ENCODE data around the gene MAPKAP1. TPM values are rescaled to one million over a fixed set of nuclear protein-coding genes. Genes with fewer than 3 reads are reported as not detected.
A peak's percentile ranks its signal among the peaks of the same experiment; 100 is the strongest.

MAPKAP1 gene
- total RNA-seq, 4 donors from 2014 or later = 76.5 to 141 (median 87.5) TPM

DNA sequence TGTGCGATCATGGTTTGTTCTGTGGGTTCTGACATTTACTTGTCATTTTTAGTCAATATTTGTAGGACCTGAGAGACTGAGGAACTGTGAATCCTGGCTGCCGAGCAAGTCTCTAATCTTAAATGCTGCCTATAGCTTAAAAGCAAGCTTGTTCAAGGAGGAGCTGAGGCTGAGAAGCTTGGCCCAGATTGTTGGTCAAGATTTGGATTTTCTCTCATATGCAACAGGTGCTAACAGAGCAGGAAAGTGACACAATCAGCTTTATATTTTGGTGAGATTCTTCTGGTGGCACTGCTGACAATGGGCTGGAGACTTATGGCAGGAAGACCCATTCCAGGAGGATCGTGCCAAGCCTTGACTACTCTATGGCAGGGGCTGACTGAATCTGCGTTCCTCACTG is 192.5 kb downstream of the MAPKAP1 start:
- WGBS, 2 donors (ENCODE audit: low coverage in 1 of 2) = 87 to 89% methylated on average over 2 to 3 of the region's 4 CpGs
- H3K4me3 ChIP-seq = no peak overlapping the region
- no peak for TF ChIP-seq EP300 (IDR thresholded peaks at IDR 0.05)
- no peak for TF ChIP-seq POLR2AphosphoS5 (IDR thresholded peaks at IDR 0.05)
- no peak for TF ChIP-seq POLR2A (IDR thresholded peaks at IDR 0.05)
- TF ChIP-seq, protein P1, sequence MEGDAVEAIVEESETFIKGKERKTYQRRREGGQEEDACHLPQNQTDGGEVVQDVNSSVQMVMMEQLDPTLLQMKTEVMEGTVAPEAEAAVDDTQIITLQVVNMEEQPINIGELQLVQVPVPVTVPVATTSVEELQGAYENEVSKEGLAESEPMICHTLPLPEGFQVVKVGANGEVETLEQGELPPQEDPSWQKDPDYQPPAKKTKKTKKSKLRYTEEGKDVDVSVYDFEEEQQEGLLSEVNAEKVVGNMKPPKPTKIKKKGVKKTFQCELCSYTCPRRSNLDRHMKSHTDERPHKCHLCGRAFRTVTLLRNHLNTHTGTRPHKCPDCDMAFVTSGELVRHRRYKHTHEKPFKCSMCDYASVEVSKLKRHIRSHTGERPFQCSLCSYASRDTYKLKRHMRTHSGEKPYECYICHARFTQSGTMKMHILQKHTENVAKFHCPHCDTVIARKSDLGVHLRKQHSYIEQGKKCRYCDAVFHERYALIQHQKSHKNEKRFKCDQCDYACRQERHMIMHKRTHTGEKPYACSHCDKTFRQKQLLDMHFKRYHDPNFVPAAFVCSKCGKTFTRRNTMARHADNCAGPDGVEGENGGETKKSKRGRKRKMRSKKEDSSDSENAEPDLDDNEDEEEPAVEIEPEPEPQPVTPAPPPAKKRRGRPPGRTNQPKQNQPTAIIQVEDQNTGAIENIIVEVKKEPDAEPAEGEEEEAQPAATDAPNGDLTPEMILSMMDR (IDR thresholded peaks at IDR 0.05) = no peak
- no peak overlapping the region for H3K27ac ChIP-seq
- no peak for ATAC-seq
- peaks cover 3 to 67% (median 4%) of the 10 kb centered on the region in 3 donors for H3K4me1 ChIP-seq
- H3K27me3 ChIP-seq = no peaks in the 10 kb centered on the region
- no peaks in the 10 kb centered on the region for H3K9me3 ChIP-seq
- H3K36me3 ChIP-seq = no peaks in the 10 kb centered on the region

DNA sequence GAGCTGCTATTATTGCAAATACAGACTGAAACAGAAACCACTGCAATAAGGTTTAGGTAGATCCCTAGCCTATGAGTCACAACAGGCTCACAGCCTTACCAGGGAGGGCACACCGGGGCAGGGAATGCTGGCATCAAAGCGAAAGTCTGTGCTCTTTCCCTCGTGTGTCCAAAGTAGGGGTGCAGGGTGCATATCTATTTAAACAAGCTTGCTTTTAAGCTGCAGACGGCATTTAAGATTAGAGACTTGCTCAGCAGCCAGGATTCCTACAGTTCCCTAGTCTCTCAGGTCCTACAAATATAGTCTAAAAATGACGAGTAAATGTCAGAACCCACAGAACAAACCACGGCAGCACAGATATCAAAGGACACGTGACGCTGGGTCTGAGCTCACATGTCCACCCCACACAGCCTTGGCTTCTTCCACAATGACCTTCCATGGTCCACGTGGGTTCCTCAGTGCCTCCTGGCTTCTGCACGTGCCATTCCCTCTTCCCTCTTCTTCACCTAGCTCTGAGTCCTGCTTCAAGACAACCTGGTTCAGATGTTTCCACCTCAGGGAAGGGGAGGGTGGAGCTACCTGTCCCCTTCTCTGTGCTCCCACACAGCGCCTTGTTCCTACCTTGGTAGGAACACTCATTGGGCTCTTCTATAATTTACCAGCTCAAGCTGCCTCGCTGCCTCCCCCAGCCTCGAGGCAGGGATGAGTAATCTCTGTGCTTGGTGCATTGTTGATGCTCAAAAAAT is 193.2 kb downstream of the MAPKAP1 start:
- H3K4me3 ChIP-seq = peak overlapping the region; percentile 6 to 26
- H3K4me1 ChIP-seq = peaks cover 4 to 73% (median 4%) of the 10 kb centered on the region in 3 donors
- no peaks in the 10 kb centered on the region for H3K27me3 ChIP-seq
- peak overlapping the region in 3 of 4 donors; percentile 4 to 63 (median 52) for H3K27ac ChIP-seq
- peak; percentile 73 for ATAC-seq
- no peaks in the 10 kb centered on the region for H3K36me3 ChIP-seq
- TF ChIP-seq POLR2AphosphoS5 (IDR thresholded peaks at IDR 0.05) = peak; percentile 75
- TF ChIP-seq POLR2A (IDR thresholded peaks at IDR 0.05) = no peak
- TF ChIP-seq, protein P1 (IDR thresholded peaks at IDR 0.05) = no peak
- TF ChIP-seq EP300 (IDR thresholded peaks at IDR 0.05) = no peak
- 29 to 40% methylated on average over 7 to 13 of the region's 13 CpGs for WGBS, 2 donors (ENCODE audit: low coverage in 1 of 2)
- no peaks in the 10 kb centered on the region for H3K9me3 ChIP-seq

DNA sequence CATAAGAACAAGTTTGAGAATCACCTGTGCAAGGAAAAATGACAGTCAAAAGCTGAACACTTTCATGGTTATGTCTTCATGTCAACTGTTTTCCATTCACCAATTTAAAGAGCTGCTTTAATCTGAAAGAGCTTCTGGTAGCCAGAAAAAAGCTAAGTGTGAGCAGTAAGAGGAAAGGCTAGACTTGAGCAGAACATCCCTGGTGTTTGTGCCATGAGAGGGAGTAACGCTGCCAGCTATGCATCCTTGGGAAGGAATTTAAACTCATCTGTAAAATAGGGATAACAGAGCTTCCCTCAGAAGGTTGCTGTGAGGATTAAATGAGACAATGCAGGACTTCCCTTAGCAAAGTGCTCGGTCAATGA is 193.7 kb downstream of the MAPKAP1 start:
- H3K36me3 ChIP-seq = no peaks in the 10 kb centered on the region
- peak overlapping the region in 3 of 4 donors; percentile 4 to 63 (median 52) for H3K27ac ChIP-seq
- H3K4me1 ChIP-seq = peaks cover 4 to 73% (median 4%) of the 10 kb centered on the region in 3 donors
- no peaks in the 10 kb centered on the region for H3K9me3 ChIP-seq
- peak overlapping the region; percentile 6 to 26 for H3K4me3 ChIP-seq
- ATAC-seq = no peak
- no peak for TF ChIP-seq POLR2AphosphoS5 (IDR thresholded peaks at IDR 0.05)
- TF ChIP-seq EP300 (IDR thresholded peaks at IDR 0.05) = no peak
- TF ChIP-seq, protein P1 (IDR thresholded peaks at IDR 0.05) = no peak
- 22 to 64% methylated on average over 1 of the region's 2 CpGs for WGBS, 2 donors (ENCODE audit: low coverage in 1 of 2)
- H3K27me3 ChIP-seq = no peaks in the 10 kb centered on the region

DNA sequence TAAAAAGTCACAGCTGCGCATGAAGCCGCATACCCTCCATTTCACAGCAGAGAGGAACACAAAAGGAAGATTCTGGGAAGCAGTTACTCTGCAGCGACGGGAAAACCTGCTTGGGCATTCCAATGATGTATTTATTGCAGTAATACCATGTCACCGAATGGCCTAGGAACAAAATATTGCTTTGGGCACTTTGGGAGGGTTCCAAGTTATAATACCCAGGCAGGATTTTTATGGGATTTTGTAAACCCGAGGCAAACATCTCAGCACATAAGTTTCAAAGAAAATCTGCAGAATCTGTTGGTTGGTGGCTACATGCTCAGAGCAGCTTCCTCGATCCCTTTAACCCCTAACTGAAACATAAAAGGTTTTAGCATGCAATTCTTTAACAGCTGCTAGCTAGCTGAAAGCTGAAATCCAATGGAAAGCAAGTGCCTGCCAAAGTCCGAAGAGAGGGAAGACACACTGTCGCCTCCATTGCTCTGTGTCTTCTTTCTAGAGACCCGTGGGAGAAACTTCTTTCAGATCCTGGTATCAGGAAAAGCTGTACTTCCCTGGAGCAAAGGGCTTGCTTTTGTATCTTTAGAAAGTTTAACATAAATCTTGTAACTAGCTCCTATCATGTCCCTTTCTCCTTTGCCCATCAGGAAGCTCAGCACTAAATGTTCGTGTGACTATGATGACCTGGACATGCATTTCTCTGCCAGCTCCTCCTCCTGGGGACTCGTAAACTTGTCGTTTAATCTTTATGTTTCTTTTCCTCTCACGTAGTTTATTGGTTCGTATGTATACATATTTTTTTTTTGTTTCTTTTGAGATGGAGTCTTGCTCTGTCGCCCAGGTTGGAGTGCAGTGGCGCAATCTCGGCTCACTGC is 195.0 kb downstream of the MAPKAP1 start:
- no peaks in the 10 kb centered on the region for H3K27me3 ChIP-seq
- H3K36me3 ChIP-seq = no peaks in the 10 kb centered on the region
- H3K4me1 ChIP-seq = peaks cover 4 to 73% (median 4%) of the 10 kb centered on the region in 3 donors
- no peaks in the 10 kb centered on the region for H3K9me3 ChIP-seq
- H3K27ac ChIP-seq = no peak overlapping the region
- ATAC-seq = no peak
- no peak overlapping the region for H3K4me3 ChIP-seq
- TF ChIP-seq POLR2AphosphoS5 (IDR thresholded peaks at IDR 0.05) = peak; percentile 90
- no peak for TF ChIP-seq EP300 (IDR thresholded peaks at IDR 0.05)
- WGBS, 2 donors (ENCODE audit: low coverage in 1 of 2) = 68 to 78% methylated on average over 10 to 18 of the region's 18 CpGs

DNA sequence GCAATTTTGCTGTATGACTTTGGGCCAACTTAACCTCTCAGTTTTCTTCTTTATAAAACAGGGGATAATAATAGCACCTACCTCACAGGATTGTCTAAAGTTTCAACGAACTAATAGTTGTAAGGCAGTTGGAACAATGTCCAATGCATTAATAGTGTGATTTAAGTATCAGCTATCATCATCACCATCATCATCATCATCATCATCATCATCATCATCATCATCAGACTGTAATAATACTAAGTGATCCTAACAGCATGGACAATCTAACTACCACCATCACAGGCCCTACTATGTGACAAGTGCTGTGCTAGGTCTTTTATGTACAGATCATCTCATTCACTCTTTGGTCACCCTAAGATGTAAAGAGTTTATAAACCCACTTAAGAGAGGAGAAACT is 196.0 kb downstream of the MAPKAP1 start:
- no peak overlapping the region for H3K4me3 ChIP-seq
- ATAC-seq = no peak
- H3K27ac ChIP-seq = no peak overlapping the region
- TF ChIP-seq POLR2AphosphoS5 (IDR thresholded peaks at IDR 0.05) (no peak), EP300 (IDR thresholded peaks at IDR 0.05) (no peak), POLR2A (IDR thresholded peaks at IDR 0.05) (no peak)
- TF ChIP-seq, protein P1 (IDR thresholded peaks at IDR 0.05) = no peak
- H3K27me3 ChIP-seq = no peaks in the 10 kb centered on the region
- peaks cover 4 to 77% (median 4%) of the 10 kb centered on the region in 3 donors for H3K4me1 ChIP-seq
- H3K36me3 ChIP-seq = peaks cover 0 to 3% of the 10 kb centered on the region in 2 donors
- H3K9me3 ChIP-seq = no peaks in the 10 kb centered on the region
- WGBS, 2 donors (ENCODE audit: low coverage in 1 of 2) = 33 to 50% methylated on average over 1 of the region's 1 CpG

All from gastroesophageal sphincter (tissue), 4 donors.